ENCODE measurements around the gene FDX2.

DNA sequence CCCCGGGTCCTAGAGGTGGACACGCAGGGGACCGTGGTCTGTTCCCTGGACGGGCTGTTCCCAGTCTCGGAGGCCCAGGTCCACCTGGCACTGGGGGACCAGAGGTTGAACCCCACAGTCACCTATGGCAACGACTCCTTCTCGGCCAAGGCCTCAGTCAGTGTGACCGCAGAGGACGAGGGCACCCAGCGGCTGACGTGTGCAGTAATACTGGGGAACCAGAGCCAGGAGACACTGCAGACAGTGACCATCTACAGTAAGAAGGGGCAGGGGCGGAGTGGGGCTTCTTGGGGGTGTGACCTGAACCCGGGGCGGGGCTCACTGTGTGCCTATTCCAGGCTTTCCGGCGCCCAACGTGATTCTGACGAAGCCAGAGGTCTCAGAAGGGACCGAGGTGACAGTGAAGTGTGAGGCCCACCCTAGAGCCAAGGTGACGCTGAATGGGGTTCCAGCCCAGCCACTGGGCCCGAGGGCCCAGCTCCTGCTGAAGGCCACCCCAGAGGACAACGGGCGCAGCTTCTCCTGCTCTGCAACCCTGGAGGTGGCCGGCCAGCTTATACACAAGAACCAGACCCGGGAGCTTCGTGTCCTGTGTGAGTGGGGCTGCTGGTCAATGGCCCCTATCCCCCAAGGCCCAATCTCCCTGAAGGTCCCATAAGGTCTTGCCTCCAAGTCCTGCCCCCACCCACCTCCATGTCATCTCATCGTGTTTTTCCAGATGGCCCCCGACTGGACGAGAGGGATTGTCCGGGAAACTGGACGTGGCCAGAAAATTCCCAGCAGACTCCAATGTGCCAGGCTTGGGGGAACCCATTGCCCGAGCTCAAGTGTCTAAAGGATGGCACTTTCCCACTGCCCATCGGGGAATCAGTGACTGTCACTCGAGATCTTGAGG, 31.5 kb downstream of the FDX2 start:
- no peak for TF ChIP-seq EZH2phosphoT487 (IDR thresholded peaks at IDR 0.05; ENCODE audit: low read depth, severe bottlenecking, unreplicated experiment)
- TF ChIP-seq, protein P1, sequence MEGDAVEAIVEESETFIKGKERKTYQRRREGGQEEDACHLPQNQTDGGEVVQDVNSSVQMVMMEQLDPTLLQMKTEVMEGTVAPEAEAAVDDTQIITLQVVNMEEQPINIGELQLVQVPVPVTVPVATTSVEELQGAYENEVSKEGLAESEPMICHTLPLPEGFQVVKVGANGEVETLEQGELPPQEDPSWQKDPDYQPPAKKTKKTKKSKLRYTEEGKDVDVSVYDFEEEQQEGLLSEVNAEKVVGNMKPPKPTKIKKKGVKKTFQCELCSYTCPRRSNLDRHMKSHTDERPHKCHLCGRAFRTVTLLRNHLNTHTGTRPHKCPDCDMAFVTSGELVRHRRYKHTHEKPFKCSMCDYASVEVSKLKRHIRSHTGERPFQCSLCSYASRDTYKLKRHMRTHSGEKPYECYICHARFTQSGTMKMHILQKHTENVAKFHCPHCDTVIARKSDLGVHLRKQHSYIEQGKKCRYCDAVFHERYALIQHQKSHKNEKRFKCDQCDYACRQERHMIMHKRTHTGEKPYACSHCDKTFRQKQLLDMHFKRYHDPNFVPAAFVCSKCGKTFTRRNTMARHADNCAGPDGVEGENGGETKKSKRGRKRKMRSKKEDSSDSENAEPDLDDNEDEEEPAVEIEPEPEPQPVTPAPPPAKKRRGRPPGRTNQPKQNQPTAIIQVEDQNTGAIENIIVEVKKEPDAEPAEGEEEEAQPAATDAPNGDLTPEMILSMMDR (IDR thresholded peaks at IDR 0.05; ENCODE audit: poor library complexity), result no peak
- TF ChIP-seq EZH2 (IDR thresholded peaks at IDR 0.05; ENCODE audit: borderline replicate concordance), result no peak
